Measurements from ENCODE around the gene B3GALT4.
A peak's percentile ranks its signal among the peaks of the same experiment; 100 is the strongest.
"Not testable (repeated sequence)": the region's sequence is repeated elsewhere in the genome, so short reads cannot be mapped to it uniquely, and the experiment has no call there.

B3GALT4 gene

GRCh38 chr6:33272275-33273128 lies 4.4 kb upstream of the B3GALT4 start:
- no peak for DNase-seq

- DNase-seq = no peak
These were observed 3.6 kb upstream of the B3GALT4 start for GRCh38 chr6:33273129-33273923.

- DNase-seq = no peak
These were observed 2.7 kb upstream of the B3GALT4 start for GRCh38 chr6:33273924-33274902.

DNA sequence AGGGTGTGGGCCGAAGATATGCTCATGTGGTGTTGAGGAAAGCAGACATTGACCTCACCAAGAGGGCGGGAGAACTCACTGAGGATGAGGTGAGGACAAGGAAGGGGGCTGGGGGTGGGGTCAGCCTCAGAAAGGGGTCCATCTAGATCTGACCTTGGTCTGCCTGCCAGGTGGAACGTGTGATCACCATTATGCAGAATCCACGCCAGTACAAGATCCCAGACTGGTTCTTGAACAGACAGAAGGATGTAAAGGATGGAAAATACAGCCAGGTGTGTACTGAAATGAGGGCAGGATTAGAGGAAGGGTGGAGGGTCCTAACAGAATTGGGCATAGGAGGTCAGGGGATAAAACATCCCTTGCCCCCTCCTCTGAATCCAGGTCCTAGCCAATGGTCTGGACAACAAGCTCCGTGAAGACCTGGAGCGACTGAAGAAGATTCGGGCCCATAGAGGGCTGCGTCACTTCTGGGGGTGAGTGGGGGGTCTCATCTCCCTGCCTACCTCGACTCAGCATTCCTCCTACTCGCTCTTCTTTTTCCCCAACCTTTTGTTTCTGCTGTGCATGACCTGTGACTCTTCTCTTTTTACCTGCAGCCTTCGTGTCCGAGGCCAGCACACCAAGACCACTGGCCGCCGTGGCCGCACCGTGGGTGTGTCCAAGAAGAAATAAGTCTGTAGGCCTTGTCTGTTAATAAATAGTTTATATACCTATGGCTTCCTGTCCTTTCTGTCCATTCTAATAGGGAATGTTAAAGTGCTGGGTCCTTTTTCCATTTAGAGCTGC lies 935 bp upstream of the B3GALT4 start:
- peak in 1 of 2 experiments; percentile 5 for DNase-seq

GRCh38 chr6:33276581-33276863 lies 401 bp upstream of the B3GALT4 start:
- no peak for DNase-seq

GRCh38 chr6:33277663-33278391 lies 904 bp downstream of the B3GALT4 start:
- DNase-seq = no peak

- no peak for DNase-seq
These were observed 1.4 kb downstream of the B3GALT4 start for GRCh38 chr6:33278392-33278741.

GRCh38 chr6:33278810-33279209 lies 1.9 kb downstream of the B3GALT4 start:
- DNase-seq = no peak

GRCh38 chr6:33279257-33279695 lies 2.4 kb downstream of the B3GALT4 start:
- no peak for DNase-seq

- DNase-seq = peak in 1 of 2 experiments; percentile 20
These were observed 3.1 kb downstream of the B3GALT4 start for GRCh38 chr6:33279971-33280511.

DNA sequence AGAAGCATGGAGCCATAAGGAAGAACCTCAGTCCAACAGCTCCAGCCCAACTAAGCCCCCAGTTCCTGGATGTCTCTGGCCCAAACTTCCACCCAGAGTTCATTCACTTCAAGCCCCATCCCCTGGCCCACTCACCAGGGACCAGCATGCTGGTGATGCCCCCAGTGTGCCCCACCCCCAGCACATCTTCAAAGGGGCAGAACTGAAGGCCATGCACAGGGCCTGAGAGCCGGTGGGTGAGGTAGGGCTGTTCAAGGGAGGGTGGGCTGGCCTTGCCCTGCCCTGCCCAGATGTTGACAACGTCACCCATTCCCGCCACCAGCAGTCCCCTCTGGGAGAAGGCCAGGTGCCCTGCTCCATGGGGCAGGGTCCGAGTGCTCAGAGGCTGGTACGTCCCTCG lies 3.6 kb downstream of the B3GALT4 start:
- no peak for DNase-seq

DNA sequence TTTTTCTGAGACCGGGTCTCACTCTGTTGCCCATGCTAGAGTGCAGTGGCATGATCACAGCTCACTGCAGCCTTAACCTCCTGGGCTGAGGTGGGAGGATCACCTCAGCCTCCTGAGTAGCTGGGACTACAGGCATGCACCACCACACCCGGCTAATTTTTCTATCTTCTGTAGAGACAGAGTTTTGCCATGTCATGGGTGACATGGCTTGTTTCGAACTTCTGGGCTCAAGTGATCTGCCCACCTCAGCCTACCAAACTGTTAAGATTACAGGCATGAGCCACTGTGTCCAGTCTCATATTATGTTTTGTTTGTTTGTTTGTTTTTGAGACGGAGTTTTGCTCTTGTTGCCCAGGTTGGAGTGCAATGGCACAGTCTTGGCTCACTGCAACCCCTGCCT lies 8.3 kb downstream of the B3GALT4 start:
- not testable (repeated sequence) for DNase-seq

- no peak for DNase-seq
These were observed 10.3 kb downstream of the B3GALT4 start for GRCh38 chr6:33286946-33287914.

DNA sequence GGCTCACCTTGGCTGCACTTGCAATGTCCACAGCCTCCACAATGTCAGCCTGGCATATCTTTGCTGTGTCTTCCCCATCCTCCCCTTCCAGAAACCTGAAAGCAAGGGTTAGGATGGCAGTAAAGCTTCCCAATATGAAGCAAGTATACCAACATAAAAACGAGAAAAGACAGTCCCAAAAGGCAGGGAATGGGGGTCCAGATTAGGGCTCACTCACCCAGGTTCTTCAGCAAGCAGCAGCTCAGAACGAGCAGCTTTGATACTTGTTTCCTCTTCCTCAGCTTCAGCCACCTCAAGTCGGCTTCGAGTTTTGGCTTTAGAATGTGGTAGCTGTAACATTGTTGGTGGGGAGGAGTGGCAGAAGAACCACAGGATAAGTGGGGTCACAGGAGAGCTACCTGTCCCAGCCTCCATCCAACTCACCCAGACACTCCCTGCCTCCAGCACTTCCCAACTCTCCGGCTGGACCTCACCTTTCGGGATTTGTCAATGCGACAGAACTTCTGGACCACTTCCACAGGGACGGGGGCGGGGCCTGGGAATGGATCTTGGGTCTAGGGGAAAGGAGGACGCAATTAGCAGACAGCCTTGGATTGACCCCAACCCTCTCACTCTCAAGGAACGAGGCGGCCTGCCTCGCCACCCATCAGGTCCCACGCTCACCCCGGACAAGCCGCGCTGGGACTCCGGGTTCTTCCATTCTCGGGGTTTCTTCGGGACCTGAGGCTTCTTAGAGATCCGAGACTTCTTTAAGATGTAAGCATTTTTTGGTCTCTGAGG lies 11.4 kb downstream of the B3GALT4 start:
- no peak for DNase-seq

- DNase-seq = peak; percentile 62 to 86
These were observed 12.2 kb downstream of the B3GALT4 start, which contains the start of the genes PFDN6 and WDR46 for GRCh38 chr6:33288921-33289783. Gene PFDN6, plus strand, starts transcription at chr6:33289601. Its CDS starts 256 bp downstream, at chr6:33289857. Gene WDR46, minus strand, starts transcription at chr6:33289239. Its CDS starts 69 bp downstream, at chr6:33289170.

- no peak for DNase-seq
These were observed 12.9 kb downstream of the B3GALT4 start for GRCh38 chr6:33289784-33290315.

- no peak for DNase-seq
These were observed 13.5 kb downstream of the B3GALT4 start for GRCh38 chr6:33290459-33290858.

Measured in NCI-H2081 (cell line).